Kidney tubule cell (primary cell): ENCODE measurements around the gene ABCA6.
"Not testable (repeated sequence)": the region's sequence is repeated elsewhere in the genome, so short reads cannot be mapped to it uniquely, and the experiment has no call there.

Experiments used
- DNase-seq: peaks from one replicate; pipeline ENCODE4 v3.0.0-alpha.2; 2018; ENCODE audit warnings: low spot score

Gene ABCA6

GRCh38 chr17:69071233-69071586, 70.5 kb downstream of the ABCA6 start:
- not testable (repeated sequence) for DNase-seq

GRCh38 chr17:69070378-69071232, 71.1 kb downstream of the ABCA6 start:
- not testable (repeated sequence) for DNase-seq

GRCh38 chr17:69069226-69069750, 72.4 kb downstream of the ABCA6 start:
- DNase-seq, result no peak

GRCh38 chr17:69067274-69068047, 74.2 kb downstream of the ABCA6 start:
- DNase-seq, result no peak

GRCh38 chr17:69066482-69066881, 75.2 kb downstream of the ABCA6 start:
- no peak for DNase-seq

- DNase-seq, result no peak
These were observed 76.6 kb downstream of the ABCA6 start for GRCh38 chr17:69065113-69065512.

- no peak for DNase-seq
These were observed 77.2 kb downstream of the ABCA6 start for GRCh38 chr17:69064476-69064875.

GRCh38 chr17:69064001-69064400, 77.7 kb downstream of the ABCA6 start:
- DNase-seq, result no peak

GRCh38 chr17:69062860-69063581, 78.7 kb downstream of the ABCA6 start:
- DNase-seq, result no peak

- no peak for DNase-seq
These were observed 79.8 kb downstream of the ABCA6 start for GRCh38 chr17:69061721-69062556.

- no peak for DNase-seq
These were observed 80.9 kb downstream of the ABCA6 start, which contains the start of gene ABCA9 for GRCh38 chr17:69060822-69061221. TSS of gene ABCA9 (minus strand) at chr17:69060927. CDS start at chr17:69051126, 9,801 bp downstream.

GRCh38 chr17:69059458-69060175, 82.1 kb downstream of the ABCA6 start:
- DNase-seq, result no peak

- DNase-seq, result no peak
These were observed 83.5 kb downstream of the ABCA6 start for GRCh38 chr17:69058165-69058564.

GRCh38 chr17:69057280-69057679, 84.4 kb downstream of the ABCA6 start:
- DNase-seq, result no peak

- no peak for DNase-seq
These were observed 85.4 kb downstream of the ABCA6 start for GRCh38 chr17:69056179-69056823.

GRCh38 chr17:69055334-69055733, 86.4 kb downstream of the ABCA6 start:
- DNase-seq, result no peak

- no peak for DNase-seq
These were observed 90.5 kb downstream of the ABCA6 start for GRCh38 chr17:69050999-69051775.

GRCh38 chr17:69048634-69049033, 93.1 kb downstream of the ABCA6 start:
- DNase-seq, result no peak
